Measurements from ENCODE around the gene RPS4Y2.

The RPS4Y2 gene

DNA sequence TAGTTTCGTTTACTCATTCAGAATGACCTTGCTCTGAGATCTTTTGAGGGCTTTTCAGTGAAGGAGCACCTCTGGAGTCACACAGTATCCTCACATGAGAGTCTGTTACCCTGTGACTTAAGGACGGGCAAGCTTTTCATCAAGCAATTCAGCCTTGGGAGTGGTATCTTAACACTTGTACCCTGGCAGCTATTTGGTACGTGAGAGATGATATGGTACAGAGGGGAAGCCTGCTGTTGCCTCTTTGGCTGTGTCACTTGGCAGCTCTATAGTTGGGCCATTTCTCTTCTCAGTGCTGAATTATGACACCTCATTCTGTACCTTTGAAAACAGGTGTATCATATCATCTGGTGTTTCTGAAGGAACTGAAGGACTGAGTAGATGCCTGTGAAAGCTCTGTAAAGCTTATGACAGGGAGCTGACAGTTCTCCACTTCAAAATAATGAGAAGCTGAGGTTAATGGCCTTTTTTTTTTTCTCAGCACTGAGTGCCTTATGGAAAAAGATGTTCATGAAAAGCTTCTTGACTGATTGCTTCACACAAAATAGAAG, 24.3 kb downstream of the RPS4Y2 start:
- in situ Hi-C loops (cut with HindIII; ENCODE audit: low pct_ligation_motif_present, low sequenced_read_pairs): no loop called here
- Histone ChIP-seq H3K36me3 (replicated peaks) (no peaks in the 10 kb centered on the region), H3K27ac (no peak overlapping the region), H3K27me3 (replicated peaks) (no peaks in the 10 kb centered on the region), H3K4me3 (ENCODE audit: low read depth, low read length) (no peak overlapping the region)
- no peak for DNase-seq
- TF ChIP-seq, protein P1, sequence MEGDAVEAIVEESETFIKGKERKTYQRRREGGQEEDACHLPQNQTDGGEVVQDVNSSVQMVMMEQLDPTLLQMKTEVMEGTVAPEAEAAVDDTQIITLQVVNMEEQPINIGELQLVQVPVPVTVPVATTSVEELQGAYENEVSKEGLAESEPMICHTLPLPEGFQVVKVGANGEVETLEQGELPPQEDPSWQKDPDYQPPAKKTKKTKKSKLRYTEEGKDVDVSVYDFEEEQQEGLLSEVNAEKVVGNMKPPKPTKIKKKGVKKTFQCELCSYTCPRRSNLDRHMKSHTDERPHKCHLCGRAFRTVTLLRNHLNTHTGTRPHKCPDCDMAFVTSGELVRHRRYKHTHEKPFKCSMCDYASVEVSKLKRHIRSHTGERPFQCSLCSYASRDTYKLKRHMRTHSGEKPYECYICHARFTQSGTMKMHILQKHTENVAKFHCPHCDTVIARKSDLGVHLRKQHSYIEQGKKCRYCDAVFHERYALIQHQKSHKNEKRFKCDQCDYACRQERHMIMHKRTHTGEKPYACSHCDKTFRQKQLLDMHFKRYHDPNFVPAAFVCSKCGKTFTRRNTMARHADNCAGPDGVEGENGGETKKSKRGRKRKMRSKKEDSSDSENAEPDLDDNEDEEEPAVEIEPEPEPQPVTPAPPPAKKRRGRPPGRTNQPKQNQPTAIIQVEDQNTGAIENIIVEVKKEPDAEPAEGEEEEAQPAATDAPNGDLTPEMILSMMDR (IDR thresholded peaks at IDR 0.05; ENCODE audit: low read depth, low read length, missing control alignments): no peak

DNA sequence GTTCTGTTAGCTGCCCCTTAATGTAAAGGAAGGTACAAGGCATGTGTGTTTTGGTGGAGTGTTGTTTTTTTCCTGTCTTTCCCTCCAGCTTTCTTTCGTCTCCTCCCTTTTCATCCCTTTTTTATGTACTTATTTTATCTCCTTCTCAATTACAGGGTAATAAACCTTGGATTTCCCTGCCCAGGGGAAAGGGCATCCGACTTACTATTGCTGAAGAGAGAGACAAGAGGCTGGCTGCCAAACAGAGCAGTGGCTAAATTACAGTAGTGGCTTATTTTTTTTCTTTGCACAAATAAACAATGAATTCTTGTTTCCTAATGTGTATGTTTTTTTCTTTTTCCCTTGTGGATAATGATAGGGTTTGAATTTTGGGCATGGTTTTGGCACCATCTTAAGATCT, 24.9 kb downstream of the RPS4Y2 start:
- no peak for DNase-seq
- Histone ChIP-seq H3K27ac (no peak overlapping the region), H3K27me3 (replicated peaks) (no peaks in the 10 kb centered on the region), H3K36me3 (replicated peaks) (no peaks in the 10 kb centered on the region), H3K4me3 (ENCODE audit: low read depth, low read length) (no peak overlapping the region)
- TF ChIP-seq, protein P1 (IDR thresholded peaks at IDR 0.05; ENCODE audit: low read depth, low read length, missing control alignments): no peak
- in situ Hi-C loops (cut with HindIII; ENCODE audit: low pct_ligation_motif_present, low sequenced_read_pairs): no loop called here

DNA sequence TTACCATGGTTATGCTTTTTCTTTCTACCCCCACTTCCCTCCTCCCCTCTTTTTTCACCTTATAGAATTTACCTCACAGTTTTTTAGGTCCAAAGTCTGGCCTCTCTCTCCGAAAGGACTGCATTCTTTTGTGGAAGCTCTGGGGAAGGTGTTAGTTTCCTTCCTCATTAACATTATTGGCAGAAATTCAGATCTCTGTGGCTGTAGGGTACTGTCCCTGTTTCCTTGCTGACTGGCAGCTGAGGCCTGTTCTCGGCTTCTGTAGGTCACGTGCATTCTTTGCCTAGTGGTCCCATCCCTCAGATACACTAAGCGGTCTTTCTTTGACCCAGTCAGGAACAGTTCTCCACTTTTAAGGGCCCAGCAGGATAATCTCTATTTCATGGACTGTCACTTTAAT, 25.5 kb downstream of the RPS4Y2 start:
- no peaks in the 10 kb centered on the region for H3K27me3 ChIP-seq (replicated peaks)
- DNase-seq: no peak
- H3K4me3 ChIP-seq (ENCODE audit: low read depth, low read length): no peak overlapping the region
- TF ChIP-seq, protein P1 (IDR thresholded peaks at IDR 0.05; ENCODE audit: low read depth, low read length, missing control alignments): no peak
- no peaks in the 10 kb centered on the region for H3K36me3 ChIP-seq (replicated peaks)
- in situ Hi-C loops (cut with HindIII; ENCODE audit: low pct_ligation_motif_present, low sequenced_read_pairs): no loop called here
- no peak overlapping the region for H3K27ac ChIP-seq

DNA sequence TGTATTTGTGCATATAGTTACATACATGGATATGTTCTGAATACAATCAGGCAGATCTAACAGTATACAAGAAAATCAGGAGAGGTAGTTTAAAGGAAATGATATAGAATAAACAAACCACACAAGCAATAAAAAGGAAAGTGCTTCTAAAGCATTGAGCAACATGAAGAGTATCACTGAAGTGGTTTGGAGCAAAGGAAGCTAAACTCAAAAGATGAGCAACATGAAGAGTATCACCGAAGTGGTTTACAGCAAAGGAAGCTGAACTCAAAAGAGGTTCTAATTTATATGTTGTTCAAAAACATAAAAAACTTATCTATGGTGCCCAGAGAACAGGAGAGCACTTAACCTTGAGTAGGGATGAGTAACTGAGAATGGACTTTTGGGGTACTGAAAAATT, 29.1 kb downstream of the RPS4Y2 start:
- H3K27ac ChIP-seq: no peak overlapping the region
- no peak overlapping the region for H3K4me3 ChIP-seq (ENCODE audit: low read depth, low read length)
- no peaks in the 10 kb centered on the region for H3K36me3 ChIP-seq (replicated peaks)
- in situ Hi-C loops (cut with HindIII; ENCODE audit: low pct_ligation_motif_present, low sequenced_read_pairs): no loop called here
- TF ChIP-seq, protein P1 (IDR thresholded peaks at IDR 0.05; ENCODE audit: low read depth, low read length, missing control alignments): no peak
- H3K27me3 ChIP-seq (replicated peaks): no peaks in the 10 kb centered on the region
- DNase-seq: no peak

DNA sequence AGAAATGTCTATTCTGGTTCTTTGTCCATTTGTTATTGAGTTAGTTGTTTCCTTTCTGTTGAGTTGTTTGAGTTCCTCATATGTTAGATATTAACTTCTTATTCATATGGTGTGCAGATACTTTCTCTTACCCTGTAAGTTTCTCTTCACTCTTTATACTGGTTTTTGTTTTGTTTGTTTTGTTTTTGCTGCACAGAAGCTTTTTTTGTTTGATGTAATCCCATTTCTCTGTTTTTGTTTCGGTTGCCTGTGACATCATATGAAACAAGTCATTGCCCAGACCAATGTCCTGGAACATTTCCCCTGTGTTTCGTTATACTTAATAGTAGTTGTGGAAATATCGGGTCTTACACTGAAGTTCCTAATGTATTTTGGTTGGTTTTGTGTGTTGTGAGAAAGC, 31.2 kb downstream of the RPS4Y2 start:
- in situ Hi-C loops (cut with HindIII; ENCODE audit: low pct_ligation_motif_present, low sequenced_read_pairs): no loop called here
- Histone ChIP-seq H3K36me3 (replicated peaks) (no peaks in the 10 kb centered on the region), H3K27me3 (replicated peaks) (no peaks in the 10 kb centered on the region), H3K4me3 (ENCODE audit: low read depth, low read length) (no peak overlapping the region), H3K27ac (no peak overlapping the region)
- DNase-seq: no peak
- TF ChIP-seq, protein P1 (IDR thresholded peaks at IDR 0.05; ENCODE audit: low read depth, low read length, missing control alignments): no peak

DNA sequence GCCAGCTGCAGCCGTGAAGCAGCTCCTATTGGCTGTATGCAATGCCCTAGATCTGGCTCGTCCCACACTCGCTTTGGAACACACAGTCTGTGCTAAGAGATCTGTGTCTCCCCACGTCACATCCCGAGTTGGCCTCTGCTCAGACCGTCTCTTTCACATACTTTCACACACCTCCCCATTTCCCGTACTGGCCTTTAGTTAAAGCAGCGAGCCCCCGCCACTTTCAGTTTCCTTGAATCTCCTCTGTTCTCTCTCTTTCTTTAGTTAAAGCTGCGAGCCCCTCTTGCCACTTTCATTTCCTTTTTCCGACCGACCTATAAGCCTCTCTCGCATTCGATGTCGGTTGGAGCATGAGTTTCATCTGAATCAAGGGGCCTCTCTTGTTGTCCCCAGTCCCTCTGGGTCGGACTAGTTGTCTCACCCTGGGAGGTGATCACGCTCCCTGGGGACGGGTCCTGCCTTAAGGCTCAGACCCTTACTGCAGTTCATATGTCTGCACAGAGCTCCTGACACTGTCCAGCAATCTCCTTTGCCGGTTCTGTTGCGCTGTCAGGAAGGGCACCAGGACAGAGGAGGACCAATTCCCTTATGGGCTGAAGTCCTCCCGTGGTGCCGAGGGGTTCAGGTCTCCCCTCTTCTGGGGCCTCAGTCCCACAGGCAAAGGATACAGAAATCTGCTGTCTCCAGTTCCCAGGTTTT, 42.6 kb downstream of the RPS4Y2 start:
- no peak overlapping the region for H3K4me3 ChIP-seq (ENCODE audit: low read depth, low read length)
- H3K27me3 ChIP-seq (replicated peaks): no peaks in the 10 kb centered on the region
- no peak overlapping the region for H3K27ac ChIP-seq
- DNase-seq: no peak
- TF ChIP-seq, protein P1 (IDR thresholded peaks at IDR 0.05; ENCODE audit: low read depth, low read length, missing control alignments): no peak
- H3K36me3 ChIP-seq (replicated peaks): no peaks in the 10 kb centered on the region
- in situ Hi-C loops (cut with HindIII; ENCODE audit: low pct_ligation_motif_present, low sequenced_read_pairs): no loop called here
